Stimulated activated CD8-positive, alpha-beta memory T cell treated with anti-CD3 and anti-CD28 coated beads, Interleukin-15, amount 100 ng/mL, for 24 hours (primary cell): ENCODE measurements around the gene EPAS1.

Source experiments
- DNase-seq: peaks from one replicate; pipeline ENCODE4 v3.0.0-alpha.2; 2020; ENCODE audit warnings: low read depth

EPAS1 gene

GRCh38 chr2:46323730-46324129 lies 26.5 kb downstream of the EPAS1 start:
- DNase-seq = no peak

GRCh38 chr2:46325182-46325928 lies 28.1 kb downstream of the EPAS1 start:
- DNase-seq = no peak

- no peak for DNase-seq
Observed at GRCh38 chr2:46326231-46326980, 29.2 kb downstream of the EPAS1 start.

- DNase-seq = no peak
Observed at GRCh38 chr2:46327627-46328026, 30.4 kb downstream of the EPAS1 start.

- no peak for DNase-seq
Observed at GRCh38 chr2:46328291-46328690, 31.1 kb downstream of the EPAS1 start.

- DNase-seq = no peak
Observed at GRCh38 chr2:46328829-46329228, 31.6 kb downstream of the EPAS1 start.

- DNase-seq = no peak
Observed at GRCh38 chr2:46329340-46329739, 32.1 kb downstream of the EPAS1 start.

- no peak for DNase-seq
Observed at GRCh38 chr2:46329803-46330775, 32.9 kb downstream of the EPAS1 start.

GRCh38 chr2:46331109-46331766 lies 34.0 kb downstream of the EPAS1 start:
- no peak for DNase-seq

- no peak for DNase-seq
Observed at GRCh38 chr2:46332686-46333281, 35.6 kb downstream of the EPAS1 start.

- no peak for DNase-seq
Observed at GRCh38 chr2:46333912-46334311, 36.7 kb downstream of the EPAS1 start.

- no peak for DNase-seq
Observed at GRCh38 chr2:46334389-46335271, 37.4 kb downstream of the EPAS1 start.

GRCh38 chr2:46335391-46336282 lies 38.4 kb downstream of the EPAS1 start:
- no peak for DNase-seq

- DNase-seq = no peak
Observed at GRCh38 chr2:46336283-46336959, 39.2 kb downstream of the EPAS1 start.

GRCh38 chr2:46337208-46337994 lies 40.2 kb downstream of the EPAS1 start:
- DNase-seq = no peak

GRCh38 chr2:46338674-46339073 lies 41.5 kb downstream of the EPAS1 start:
- no peak for DNase-seq

- no peak for DNase-seq
Observed at GRCh38 chr2:46339200-46339599, 42.0 kb downstream of the EPAS1 start.
